ENCODE results near the gene FAM229A.
A peak's percentile ranks its signal among the peaks of the same experiment; 100 is the strongest.

Gene FAM229A

DNA sequence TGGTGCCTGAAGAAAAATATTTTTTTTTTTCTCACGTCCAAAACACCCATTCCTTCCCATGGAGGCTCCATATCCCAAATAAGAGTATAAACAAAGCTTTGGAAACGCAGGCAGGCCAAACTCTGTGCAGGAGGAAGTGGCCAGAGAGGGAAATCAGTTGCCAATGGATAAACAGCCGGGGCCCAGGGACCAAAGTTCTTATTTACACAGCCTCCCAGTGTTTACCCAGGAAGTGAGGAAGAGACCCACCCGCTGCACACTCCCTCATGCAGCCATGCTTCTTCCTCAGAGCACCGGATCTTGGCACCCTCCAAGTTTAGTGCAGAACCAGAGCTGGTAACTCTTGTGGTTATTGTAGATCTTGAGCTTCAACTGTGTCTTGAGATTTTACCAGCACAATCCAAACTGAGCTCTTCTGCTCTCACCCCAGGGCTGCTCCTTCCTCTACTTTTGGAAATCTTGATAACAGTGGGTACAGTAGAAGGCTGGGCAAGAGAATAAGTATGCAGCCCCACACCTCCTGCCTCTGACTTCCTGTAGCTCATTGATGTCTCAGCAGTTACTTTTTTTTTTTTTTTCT is 40.5 kb downstream of the FAM229A start:
- DNase-seq = peak; percentile 41

DNA sequence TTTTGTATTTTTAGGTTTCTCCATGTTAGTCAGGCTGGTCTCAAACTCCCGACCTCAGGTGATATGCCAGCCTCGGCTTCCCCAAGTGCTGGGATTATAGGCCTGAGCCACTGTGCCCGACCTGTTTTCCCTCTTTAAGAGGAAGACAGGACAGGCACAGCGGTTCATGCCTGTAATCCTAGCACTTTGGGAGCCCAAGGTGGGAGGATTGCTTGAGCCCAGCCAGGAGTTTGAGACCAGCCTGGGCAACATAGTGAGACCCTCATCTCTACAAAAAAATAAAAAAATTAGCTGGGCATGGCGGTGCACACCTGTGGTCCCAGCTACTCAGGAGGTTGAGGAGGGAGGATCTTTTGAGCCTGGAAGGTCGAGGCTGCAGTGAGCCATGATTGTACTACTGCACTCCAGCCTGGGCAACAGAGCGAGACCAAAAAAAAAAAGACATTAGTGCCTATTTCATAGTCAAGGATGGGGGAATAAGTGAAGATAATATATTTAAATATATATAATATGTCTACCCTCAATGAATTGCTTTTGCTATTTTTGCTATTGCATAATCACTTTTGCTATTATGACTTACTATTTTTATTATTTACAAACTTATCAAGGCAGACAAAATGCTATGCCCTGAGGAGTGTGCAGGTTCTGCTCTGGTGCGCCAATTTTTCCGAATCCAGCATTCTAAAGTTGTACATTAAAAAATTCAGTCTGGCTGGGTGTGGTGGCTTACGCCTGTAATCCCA is 44.0 kb downstream of the FAM229A start:
- no peak for DNase-seq

DNA sequence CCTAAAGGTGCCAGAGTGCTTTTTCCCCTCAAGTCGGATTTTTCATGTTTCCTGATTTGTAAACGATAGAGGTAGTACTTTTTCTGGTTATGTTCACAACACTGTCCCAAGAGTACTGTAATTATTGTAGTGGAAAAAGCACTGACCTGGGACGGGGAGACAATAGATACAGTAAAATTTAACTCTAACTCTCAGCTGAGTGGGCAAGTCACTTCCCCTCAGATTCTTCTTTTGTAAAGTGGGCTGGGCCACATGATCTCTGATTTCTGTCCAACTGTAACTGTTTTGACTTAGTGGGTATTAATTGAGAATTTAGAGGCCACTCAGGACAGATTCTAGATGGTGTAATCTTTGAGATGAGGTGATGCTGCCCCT is 45.4 kb downstream of the FAM229A start:
- DNase-seq = no peak

DNA sequence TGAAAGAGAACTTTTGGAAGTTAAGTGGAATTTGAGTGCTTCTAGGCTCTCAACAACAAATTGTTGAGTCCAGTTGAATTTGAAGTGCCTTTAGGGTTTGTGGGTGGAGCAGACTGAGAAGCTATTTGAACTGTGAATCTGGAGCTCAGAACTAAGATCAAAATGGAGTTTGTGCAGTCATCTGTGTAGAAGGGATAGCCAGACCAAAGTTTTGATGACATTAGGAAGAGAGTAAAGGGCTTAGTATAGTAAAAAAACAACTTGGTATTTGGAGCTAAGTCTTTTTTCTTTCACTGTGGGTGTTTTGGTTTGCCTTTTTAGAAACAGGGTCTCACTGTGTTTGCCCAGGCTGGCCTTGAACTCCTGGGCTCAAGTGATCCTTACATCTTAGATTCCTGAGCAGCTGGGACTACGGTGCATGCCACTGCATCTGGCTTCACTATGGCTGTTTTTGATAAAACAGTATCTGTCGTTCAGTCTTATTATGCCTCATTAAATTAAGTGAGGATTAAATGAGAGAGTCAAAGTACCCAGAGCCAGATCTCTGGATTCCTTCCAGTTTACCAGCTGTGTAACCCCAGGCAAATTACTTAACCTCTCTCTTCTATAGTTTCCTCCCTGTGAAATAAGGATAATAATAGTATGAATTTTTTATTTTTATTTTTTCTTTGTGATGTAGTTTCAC is 50.4 kb downstream of the FAM229A start:
- no peak for DNase-seq

Data from DMS153 (cell line).